HG03520 (cell line): ENCODE data around the gene FAM234B.
A peak's percentile ranks its signal among the peaks of the same experiment; 100 is the strongest.
"Not testable (repeated sequence)": the region's sequence is repeated elsewhere in the genome, so short reads cannot be mapped to it uniquely, and the experiment has no call there.

Source experiments
- ATAC-seq: cut with Tn5 transposase; IDR thresholded peaks from one replicate; pipeline ENCODE4 v1.9.1; 2021; ENCODE audit warnings: mild to moderate bottlenecking, moderate library complexity; ENCODE audit not compliant: unreplicated experiment

The FAM234B gene

GRCh38 chr12:13023811-13024530, 20.2 kb upstream of the FAM234B start:
- ATAC-seq: no peak

- ATAC-seq: no peak
Measured at GRCh38 chr12:13024531-13024916, 19.7 kb upstream of the FAM234B start.

DNA sequence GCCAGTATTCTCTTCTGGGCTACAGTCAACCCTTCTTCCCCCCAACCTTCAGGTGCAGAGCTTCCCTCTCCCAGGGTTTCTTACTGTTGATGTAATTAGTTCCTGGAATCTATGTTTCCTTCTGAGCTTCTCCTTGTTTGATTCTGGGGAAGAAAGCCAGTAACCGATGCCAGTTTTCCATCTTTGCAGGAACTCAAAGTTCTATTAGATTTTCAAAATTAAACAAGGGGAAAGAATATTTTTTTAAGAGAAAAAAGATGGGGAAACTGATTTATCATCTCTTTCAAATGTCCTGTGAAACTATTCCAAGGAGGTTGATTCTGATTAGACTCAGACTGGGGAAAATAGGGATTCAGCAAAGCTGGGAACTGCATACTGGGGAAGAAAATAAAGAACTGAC, 17.9 kb upstream of the FAM234B start:
- ATAC-seq: no peak

DNA sequence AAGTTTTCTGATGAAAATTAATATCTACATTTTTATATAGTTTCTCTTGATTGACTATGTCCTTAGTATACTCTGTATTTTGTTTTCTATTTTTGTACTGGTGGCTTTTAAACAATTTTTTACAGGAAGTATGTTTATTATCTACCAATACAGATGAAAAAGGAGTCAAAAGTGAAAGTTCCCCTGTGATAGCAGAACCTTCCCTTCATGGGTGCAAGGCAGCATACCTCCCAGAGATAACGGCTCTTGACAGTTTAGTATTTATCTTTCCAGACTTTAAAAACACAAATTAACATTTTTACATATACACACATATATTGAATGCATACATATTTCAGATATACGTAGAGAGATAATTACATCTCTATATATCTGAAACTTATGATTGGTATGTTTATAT, 17.1 kb upstream of the FAM234B start:
- no peak for ATAC-seq

DNA sequence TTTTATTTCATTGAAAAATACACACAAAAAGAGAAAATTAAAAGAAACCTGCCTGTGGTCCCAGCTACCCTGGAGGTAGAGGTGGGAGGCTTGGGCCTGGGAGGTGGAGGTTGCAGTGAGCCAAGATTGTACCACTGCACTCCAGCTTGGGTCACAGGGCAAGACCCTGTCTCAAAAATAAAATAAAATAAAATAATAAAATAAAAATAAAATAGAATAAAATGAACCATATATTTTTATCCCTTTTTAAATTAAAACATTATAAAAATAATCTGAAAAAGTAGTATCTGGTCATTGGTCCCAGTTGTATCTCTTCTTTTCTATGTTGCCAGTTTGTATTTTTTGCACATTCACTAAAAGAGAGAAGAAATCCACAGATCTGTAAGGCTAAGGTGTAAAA, 16.7 kb upstream of the FAM234B start:
- no peak for ATAC-seq

DNA sequence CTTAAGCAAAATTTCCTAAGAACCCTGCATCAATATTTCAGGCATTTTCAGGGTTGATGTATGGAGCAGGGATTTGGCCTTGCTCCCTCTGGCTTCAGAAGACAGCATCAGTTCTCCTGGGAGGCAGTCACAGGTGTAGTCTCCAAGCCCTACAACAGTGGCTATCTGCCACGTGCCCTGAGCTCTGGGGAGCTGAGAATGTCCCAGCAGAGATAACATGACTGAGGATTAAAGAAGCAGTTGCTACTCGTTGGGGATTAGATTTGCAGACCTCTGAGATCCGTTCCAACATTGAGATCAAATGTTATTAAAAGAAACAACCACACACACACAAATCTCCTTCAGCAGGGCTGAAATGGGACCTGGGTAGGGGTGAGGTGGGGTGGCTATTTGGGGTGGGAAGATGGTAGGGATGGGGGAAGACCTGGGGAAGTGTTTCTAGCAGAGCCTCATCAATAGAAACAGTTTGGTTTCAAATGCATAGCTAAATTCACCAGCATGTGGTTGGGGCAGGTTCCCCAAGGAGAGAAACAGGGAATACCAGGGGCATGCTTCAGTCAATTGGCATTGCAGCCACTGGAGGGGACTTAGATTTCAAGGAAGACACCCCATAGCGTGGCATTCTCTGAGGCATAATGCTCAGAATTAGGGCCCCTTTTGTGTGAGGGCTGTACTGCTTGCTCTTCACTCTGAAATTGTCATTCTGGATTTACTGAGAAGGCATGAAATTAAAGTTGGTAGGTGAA, 15.2 kb upstream of the FAM234B start:
- no peak for ATAC-seq

DNA sequence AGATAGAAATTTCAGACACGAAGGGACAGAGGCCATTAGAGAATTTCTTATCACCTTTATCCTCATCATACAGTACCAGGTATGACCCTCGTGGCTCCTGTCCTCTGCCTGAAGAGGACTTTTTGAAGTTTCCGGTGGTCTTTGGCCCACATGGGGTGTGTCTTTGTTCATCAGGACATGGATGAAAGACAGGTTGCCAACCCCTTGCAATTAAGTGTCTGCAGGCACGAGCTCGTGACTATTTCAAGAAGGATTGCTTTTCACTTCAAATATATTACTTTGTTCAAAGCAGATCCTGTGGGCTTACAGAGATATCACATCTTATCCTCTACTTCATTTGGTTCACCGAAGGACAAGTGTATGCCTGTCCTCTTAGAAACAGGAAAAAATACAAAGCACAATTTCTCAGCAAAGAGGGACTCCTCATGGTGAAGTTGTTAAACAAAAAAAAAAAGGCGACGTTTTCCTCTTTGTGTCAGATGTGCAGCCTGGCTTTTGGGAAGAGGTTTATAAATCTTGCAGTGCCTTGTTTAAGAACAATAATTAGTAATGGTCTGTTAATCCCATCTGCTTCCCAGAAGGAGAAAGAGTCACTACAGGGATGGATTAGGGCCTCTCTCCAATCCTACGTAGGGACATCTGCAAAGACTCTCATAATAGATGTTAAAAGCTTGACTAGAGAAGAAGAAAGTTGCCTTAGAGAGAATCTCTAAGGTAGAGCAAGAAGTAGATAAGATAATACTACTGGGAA, 13.5 kb upstream of the FAM234B start:
- ATAC-seq: no peak

DNA sequence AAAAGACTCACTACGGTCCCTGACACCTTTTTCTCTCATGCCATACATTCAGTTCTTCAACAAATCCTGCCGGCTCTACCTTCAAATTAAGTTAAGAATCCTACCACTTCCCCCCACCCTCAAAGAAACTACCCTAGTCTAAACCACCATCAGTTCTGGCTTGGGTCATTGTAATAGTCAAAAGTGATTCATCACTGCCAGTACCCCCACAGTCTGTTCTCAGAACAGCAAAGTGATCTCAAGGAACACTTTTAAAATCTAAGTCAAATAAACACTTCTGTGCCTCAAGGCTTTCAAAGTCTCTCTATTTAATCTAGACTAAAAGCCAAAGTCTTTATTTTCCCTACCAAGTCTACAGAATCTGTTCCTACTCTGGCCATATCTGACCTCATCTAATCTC, 12.0 kb upstream of the FAM234B start:
- ATAC-seq: no peak

DNA sequence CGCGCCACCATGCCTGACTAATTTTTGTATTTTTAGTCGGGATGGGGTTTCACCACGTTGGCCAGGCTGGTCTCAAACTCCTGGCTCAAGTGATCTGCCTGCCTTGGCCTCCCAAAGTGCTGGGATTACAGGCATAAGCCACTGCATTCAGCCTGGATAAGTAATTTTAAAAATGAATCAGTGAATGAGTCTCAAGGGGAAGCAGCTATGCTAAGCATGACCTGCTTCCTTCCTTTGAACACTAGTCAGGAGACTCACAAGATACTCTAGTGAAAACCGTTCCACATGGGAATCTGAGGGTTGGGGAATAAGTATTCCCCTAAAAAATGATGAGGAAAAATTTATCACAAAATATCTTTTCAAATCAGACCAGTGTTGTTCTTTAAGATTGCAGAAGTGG, 10.7 kb upstream of the FAM234B start:
- no peak for ATAC-seq

DNA sequence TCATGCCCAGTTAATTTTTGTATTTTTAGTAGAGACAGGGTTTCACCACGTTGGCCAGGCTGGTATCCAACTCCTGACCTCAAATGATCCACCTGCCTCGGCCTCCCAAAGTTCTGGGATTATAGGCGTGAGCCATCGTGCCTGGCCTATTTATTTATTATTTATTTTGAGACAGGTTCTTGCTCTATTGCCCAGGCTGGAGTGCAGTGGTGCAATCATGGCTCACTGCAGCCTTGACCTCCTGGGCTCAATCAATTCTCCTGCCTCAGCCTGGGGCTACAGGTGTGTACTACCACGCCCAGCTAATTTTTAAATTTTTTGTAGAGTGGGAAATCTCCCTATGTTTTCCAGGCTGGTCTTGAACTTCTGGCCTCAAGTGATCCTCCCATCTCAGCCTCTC, 8.8 kb upstream of the FAM234B start:
- not testable (repeated sequence) for ATAC-seq

DNA sequence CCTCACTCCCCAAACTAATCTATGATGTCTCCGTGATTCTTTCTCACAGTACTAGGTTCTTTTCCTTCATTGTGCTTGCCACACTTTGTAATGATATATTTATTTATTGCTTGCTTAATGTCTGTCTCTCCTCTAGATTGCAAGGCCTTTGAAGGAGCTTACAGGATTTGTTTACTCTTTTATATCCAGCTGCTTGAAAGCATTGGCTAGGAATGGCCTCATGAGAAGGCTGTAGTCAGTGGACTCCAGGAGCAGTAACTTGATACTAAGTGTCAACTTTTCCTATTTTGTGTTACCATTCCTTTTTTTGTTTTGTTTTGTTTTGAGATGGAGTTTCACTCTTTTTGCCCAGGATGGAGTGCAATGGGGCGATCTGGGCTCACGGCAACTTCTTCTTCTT, 7.3 kb upstream of the FAM234B start:
- ATAC-seq: no peak

DNA sequence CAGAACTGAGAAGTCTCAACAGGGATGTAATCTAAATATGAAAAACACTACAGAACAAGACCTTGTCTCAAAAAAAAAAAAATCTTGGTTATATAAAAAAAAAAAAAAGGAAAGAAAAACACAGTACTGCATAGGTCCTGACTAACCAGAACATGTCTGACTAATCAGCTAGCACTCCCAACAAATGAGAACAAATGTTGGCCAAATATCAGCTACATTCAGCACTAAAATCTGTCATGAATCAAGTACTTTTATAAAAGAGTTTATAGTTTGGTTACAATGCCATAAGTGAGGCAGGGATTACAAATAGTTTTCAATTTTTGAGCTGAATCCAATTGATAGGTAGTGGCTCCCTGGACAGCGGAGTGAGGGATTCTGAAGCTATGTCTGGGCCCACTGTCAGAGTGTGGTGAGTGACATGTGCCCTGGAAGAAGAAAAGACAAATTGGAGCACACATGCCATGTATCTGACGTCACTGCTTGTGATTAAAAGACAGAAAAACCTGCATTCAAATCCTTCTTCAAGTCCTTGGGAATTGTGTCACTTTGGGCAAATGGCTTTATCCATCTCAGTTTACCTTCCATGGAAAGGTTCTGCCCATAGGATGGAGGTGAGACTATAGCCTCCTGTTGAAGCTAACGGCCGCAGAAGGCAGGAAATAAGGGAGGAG, 5.6 kb upstream of the FAM234B start:
- ATAC-seq: no peak

GRCh38 chr12:13039328-13039956, 4.7 kb upstream of the FAM234B start:
- no peak for ATAC-seq

DNA sequence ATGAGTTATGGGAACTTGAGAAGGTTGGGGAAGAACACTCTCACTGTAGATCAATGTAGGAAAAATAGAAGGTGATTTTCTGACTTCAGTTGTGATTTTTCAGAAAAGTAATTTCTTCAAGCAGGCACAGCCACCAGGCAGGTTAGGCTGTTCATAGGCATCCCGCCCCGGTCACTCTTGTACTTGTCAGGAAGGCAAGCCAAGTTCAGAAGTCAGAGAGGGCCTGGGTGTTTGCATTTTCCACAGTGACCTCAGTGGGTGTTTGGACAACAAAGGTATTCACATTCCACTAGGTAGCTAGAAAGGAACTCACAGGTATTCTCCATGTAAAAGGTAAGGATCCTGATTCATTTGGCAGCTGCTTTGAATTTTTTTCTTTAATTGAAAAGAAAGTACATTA, 3.0 kb upstream of the FAM234B start:
- no peak for ATAC-seq

DNA sequence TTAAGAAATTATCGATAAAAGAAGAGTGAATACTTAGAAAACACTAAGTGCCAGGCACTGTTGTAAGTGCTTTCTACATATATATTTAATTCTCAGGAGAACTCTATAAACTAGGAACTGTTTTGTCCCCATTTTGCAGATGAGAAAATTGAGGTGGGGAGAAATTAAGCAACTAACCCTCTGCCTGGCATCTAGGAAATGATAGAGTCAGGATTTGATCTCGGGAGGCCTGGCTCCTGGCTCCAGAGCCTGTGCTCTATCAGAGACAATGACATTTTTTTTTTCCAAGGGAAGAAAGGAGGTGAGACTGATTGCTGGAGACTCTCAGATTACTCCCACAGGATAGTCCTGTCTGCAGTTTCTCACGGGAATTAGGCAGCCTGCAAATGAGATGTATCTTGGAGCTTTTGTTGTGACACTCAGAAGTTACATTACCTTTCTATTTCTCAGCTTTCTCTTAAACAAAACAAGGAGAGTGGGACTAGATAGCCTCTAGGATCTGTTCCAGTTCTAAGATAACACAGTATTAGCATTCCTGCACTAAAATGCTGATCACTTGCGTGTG, 1.4 kb upstream of the FAM234B start:
- ATAC-seq: no peak

- ATAC-seq: no peak
Measured at GRCh38 chr12:13044906-13045299, 722 bp downstream of the FAM234B start.

- ATAC-seq: no peak
Measured at GRCh38 chr12:13045816-13046215, 1.6 kb downstream of the FAM234B start.

GRCh38 chr12:13046964-13047363, 2.8 kb downstream of the FAM234B start:
- peak; percentile 50 for ATAC-seq

GRCh38 chr12:13049816-13050215, 5.6 kb downstream of the FAM234B start:
- ATAC-seq: no peak

GRCh38 chr12:13052421-13052820, 8.2 kb downstream of the FAM234B start:
- no peak for ATAC-seq

DNA sequence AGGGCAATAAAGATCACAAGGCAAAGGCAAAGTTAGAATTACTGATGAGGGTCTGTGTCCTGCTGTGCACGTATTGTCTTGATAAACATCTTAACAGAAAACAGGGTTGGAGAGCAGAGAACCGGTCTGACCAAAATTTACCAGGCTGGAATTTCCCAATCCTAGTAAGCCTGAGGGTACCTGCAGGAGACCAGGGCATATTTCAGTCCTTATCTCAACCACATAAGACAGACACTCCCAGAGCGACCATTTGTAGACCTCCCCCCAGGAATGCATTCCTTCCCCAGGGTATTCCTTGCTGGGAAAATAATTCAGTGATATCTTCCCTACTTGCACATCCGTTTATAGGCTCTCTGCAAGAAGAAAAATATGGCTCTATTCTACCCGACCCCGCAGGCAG, 9.4 kb downstream of the FAM234B start:
- ATAC-seq: not testable (repeated sequence)
